Stimulated activated CD8-positive, alpha-beta memory T cell treated with anti-CD3 and anti-CD28 coated beads, Interleukin-12 subunit alpha, Interleukin-12 subunit beta, amount 100 ng/mL, for 24 hours (primary cell): ENCODE results near the gene SPARCL1.

Experiments used
- DNase-seq: peaks from one replicate; pipeline ENCODE4 v3.0.0-alpha.2; 2020; ENCODE audit errors: extremely low read depth

Gene SPARCL1

DNA sequence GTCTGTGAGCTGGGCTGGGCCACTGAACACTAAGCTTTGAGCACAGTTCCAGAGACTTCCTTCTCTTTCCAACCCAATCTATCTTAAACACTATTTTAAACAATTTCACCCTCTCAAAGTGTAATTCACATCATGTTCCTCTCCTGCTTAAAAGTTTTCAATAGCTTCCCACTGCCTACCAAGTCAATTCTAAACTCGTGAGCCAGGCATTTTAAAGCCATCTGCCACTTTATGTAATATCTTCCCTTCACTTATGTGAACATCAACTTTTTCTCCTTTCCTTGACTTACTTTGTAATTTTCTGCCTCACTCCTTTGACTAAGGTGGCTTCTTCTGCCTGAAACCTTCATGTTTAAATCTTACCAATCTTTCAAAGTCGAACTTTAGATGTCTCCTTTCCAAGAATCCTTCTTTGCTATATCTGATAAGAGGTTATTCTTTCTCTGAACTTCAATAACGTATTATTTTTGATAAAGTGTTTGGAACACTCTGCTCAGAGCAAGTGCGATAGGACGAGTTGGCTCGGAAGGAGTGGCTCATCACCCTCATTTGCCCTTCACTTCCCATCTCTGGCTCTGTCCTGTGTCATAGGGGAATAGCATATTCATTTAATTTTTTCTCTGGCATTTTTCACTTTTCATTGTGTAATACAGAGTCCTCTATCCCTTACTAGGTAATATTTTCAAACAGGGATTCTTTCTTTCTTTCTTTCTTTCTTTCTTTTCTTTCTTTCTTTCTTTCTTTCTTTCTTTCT is 13.0 kb upstream of the SPARCL1 start:
- DNase-seq, result no peak

DNA sequence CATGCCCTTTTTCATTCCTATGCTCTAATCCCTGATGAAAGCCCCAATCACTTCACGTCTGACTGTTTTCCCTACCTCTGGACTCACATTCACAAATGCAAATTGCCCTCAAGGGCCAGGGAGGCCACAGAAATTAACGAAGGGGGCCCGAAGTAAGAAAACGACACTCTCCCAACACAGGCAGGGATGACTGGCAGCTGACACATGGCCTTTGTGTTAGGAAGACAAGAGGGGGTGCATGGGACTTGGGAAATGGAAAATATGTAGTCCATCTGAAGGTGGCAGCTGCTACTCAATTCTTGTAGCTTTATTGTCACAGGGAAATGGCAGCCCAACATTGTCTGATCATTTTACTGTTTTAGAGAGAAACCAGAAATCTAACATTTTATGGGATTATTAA is 12.3 kb upstream of the SPARCL1 start:
- DNase-seq, result no peak

DNA sequence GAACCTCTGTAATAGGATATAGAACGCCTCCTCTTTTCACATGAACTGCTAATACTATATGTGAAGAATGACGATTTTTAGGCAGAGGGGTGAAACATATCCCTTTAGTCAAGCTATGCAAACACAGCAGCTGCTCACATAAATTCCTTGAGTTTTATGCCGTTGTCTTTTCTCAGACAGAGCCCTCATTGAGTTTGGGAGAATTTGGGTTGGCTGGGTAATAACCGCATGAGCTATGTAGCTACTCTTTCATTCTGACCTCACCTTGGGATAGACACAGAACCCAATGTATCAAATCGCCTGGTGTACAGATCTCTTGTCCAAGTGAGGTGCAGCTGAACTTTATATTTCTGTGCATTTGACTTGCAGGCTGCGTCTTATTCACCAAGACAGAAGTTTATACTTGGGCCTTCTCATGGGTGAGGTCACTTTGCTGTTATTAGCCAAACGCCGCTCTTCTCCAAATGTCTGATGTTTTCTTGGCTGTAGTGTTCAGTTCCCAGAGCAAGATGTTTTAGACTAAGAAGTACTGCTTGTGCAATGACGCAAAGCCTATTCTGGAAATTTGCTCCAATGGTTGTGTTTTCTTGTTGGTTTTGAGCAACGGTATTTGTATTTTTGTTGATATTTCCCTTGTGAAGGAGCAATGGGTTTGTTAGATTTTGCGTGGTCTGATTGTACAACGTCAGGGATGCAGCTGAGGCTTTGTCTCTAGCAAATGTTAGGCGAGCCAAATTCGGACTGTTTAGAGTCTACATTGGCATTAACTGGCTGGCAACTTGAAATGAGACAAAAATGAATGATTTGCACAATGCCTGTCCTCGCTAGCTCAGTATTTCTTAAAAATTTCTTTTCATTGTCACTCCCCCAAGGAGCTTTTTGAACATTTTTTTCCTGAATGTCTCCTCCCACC is 11.2 kb upstream of the SPARCL1 start:
- no peak for DNase-seq

DNA sequence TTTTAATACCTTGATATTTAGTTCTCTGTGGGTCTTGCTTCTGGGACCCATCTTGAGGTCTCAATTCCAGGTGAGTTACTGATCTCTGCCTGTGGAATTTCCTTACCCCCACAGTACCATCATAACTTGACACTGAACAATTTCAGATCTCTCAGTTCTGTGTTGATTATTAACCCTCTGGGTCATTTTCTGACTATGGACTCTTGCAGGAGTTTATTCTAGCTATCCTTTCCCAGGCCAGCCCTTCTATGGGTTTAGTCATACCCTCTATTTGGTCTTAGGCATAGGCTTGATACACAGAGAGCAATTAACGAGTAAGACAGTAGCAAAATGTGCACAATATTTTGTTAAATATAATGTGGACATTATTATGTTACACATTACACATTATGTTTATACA is 3.7 kb upstream of the SPARCL1 start:
- no peak for DNase-seq

DNA sequence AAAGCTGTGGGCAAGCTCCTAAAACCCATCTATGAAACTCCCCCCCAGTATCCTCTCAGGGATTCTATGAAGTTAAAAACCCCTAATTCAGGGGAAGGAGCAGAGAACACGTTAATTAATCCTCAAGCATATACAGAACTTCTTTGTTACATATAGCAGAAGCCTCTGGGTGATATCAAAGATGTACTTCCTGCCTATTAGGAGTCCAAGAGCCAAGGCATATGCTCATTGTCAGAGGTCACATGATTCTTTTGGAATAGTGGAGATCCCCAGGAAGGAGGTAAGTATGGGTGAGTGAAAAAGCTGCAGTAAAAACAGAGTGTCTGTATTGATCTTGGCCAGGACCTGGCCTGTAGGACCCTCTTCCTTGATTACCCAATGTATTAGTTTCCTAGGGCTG is 2.9 kb upstream of the SPARCL1 start:
- DNase-seq, result no peak

DNA sequence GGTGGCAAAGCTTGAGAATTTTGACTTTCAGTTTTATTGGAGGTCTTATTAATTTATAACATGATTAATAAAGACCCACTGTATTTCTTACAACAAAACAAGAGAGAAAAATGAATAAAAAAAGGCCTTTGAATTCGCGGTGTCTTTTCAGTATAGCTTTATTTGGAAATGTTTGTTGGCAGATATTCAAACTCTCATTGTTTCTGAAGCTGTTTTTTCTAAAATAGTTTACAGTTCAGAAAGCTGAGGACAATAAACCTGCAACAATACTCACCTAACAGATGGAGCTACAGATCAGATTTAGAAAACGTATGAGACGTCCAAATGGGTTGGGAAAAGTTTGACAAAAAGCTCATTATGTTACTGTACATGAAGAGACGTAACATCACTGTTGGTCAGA is 2.4 kb upstream of the SPARCL1 start:
- no peak for DNase-seq

DNA sequence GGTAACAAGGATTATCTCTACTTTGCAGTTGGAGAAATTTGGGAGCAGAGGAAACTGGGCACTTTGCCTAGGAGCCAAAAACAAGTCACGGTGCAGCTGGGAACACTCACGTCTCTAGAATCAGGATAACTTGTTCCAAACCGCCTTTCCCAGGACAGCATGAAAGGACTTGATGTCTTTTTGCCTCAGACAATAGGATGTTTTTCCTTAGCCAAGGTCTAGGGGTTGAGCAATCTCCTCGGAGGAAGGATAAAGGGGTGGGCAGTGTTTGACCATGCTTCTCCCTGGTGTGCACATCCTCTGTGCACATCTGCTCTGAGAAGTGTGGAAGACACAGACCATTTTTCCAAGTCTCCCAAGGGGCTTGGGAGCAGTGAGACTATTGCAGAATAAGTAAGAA is 1.7 kb upstream of the SPARCL1 start:
- DNase-seq, result no peak

DNA sequence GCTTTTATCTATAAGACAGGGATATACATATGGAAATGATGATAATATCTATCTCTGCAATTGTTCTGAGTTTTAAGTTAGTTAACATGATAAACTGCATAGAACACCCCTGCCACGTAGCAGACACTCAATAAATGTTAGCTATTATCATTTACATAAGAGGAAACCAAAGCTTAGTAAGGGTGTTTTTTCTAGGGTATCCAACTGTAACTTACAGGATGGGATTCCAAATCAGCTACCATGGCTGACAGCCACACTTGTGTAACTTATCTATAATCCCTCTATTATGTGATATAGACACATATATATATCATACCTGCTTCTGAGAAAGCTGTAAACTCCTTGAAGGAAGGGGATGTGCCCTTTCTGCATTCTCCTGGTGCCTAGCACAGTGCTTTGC is 1.1 kb upstream of the SPARCL1 start:
- DNase-seq, result no peak

DNA sequence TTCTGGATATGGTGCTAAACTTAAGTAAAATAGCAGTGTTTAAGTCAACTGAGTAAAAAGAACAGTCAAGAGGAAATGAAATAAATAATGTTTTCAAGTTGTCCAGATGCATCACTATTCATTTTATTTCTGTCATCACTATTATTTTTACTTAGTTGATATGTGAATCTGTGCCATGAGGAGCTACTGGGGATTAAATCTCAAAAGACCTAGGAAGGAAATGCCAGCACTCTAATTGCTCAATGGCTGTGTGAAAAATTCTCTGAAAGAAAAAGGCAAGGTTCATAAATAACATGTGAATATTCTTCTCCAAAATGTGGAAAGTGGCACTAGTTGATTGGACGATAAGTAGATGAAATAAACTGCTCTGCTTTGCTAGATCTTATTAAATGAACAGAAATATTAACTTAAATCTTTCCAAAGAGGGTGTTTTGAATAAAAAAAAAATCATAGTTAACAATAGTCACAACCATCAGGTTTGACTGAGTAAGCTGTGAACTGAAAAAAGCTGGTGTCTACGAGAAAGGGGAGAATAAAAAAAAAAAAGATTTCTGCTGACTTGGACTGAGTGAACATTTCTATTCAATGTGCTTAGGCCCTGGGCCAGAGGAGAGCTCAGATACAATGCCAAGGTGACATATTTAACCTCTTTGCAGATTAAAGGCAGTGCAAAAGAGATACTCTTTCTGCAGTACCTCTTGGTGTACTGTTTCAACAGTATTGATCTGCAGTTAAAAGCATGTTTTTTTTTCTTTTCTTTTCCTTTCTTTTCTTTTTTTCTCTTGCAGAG is 1.6 kb downstream of the SPARCL1 start:
- DNase-seq, result no peak

DNA sequence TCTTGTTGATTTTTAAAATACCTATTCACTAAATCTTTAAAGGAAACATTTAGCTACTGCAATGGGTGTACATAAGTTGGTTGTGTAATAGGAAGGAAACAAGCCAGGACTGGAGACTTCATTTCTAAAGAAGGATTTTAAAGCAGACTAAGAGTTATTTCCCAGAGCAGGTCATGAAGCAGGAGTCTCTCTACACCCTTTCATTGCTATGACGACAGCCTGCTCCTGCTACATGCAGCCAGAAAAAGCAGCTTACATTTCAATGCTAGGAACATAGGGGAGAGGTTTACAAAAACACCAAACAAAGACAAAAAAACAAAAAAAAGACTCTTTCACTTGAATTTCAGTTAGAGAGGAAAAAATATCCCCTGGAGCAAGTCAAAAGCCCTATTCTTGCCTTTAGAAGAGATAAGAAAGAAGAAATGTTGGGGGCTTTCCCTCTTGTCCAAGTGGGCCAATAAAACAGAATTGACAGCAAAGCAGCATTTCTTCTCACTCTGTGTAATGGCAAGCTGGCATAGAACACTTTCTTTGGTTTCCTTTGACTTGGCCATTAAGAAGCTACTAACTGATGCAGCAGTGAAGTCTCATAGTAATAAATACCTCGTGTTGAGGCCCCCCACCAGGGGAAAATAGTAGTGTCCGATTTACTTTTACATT is 3.4 kb downstream of the SPARCL1 start:
- DNase-seq, result no peak

DNA sequence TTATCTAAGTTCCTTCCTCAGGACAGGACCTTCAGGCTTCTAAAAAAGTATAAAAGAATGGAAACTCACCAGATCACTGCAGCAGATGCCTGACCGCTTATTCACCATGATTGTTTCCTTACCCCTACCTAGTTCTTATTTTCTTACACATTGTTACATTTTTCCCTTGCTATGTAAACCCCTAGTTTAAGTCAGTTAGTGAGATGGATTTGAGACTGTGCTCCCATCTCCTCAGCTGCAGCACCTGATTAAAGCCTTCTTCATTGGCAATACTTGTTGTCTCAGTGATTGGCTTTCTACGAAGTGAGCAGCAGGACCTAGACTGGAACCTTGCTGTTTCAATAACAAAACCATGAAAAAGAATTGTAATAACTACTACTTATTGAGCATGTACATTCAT is 4.7 kb downstream of the SPARCL1 start:
- no peak for DNase-seq

DNA sequence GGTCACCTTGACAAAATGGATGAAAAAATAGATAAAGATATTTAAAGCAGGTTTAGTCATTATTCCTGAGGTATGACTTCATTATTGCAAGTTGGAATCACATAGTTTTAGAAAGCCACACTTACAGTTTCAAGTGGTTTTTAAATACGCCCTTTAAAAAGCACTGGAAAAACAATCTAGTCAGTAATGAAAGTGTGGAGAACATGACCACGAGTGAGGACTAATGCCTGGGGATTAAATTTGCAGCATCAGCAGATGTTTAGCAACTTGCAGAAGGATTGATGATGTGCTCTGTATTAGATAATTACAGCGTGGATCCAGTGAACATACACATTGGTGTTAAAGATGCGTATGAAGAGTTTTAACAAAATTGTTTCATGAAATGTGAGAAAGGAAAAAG is 5.9 kb downstream of the SPARCL1 start:
- DNase-seq, result no peak

DNA sequence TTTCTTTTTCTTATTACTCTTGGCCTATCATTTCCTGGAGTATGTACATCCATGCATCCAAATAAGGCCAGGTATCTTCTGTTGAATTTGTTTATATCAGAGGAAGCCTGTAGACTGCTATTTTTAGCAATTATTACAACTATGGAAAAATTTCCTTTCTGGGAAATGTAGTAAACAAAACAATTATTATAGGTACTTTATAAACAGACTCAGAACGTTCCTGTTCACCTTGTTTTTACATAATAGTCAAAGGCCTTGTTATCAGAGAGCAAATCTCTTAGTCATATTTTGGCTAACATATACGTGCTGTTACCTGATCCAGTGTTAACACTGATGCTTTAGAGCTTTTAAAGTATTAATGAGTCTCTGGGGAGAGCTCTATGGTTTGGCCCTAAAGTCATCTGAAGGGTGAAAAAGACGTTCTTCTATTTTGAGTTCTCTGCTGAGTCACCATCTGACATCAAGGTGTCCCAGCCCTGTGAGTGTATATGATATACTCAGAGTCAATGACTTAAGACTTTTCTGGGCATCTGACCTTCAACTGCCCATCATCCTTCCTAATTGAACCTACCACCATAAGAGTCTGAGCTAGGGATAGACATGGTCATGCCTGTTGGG is 7.3 kb downstream of the SPARCL1 start:
- DNase-seq, result no peak

DNA sequence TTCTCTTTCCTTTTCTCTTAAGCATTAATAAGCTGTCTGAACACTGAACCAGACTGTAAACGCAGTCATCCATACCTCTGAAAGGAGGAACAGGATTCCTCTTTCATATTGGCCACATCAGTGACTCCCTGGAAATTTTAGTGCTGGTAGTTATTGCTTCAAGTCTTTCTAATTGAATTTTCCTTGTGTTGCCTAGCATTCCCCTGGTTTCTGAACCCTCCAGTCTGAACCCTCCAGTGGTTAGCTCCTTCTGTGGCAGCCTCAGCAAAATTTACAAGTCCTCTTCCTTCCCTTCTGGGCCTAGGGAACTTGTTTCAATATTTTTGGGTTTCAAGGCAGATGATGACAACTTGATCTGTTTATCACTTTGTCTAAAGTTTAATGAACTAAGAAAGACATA is 7.9 kb downstream of the SPARCL1 start:
- DNase-seq, result no peak

DNA sequence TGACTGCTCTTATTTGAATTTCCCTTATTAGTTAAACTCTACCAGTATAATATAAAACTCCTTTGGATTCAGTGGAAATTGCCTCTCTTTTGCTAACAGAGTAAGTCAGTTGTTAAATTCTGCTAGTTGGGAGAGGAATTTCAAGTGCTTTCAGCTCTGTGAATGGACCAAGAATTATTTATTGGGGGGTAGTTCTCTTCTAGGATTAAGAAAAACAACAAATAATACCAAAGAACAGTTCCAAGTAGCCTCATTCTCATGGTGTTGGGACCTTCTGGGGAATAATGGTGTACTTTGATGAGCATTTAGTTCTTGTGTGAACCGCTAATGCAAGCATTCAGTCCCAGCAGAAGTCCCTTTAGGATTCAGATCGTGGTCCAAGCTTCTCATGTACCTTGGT is 11.6 kb downstream of the SPARCL1 start:
- DNase-seq, result no peak

DNA sequence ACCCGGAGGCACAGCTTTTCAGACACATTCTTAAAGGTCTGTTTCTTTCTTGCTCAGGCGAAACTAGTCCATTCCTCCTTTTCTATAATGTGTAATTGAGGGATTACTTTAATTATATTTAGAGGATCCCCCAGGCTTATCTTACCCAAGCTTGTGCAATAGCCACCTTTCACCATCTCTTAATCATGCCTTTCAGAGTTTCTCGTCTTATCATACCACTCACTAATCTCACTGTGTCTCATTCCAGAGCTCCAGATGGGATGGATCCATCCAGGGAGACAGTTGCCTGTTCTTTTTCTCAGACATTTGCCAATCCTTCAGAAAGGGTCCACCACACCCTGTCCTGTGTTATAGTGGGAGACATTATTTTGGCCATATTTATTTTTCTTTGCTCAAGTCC is 12.5 kb downstream of the SPARCL1 start:
- no peak for DNase-seq

DNA sequence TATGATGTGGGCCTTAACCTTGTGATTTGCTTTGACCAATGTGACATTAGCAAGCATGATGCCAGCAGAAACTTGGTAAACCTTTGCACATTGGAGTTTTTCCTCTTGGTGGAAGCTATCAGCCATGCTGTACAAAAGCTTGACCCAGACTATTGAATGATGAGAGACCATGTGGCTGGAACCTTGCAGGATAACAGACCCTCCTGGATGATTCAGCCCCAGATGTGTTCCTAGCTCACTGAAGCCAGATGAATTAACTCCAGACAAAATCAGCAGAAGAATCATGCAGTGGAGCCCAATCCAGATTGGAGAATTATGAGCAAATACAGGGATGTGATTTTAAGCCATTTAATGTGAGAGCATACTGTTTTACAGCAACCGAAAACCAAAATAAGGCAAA is 16.8 kb downstream of the SPARCL1 start:
- DNase-seq, result no peak

DNA sequence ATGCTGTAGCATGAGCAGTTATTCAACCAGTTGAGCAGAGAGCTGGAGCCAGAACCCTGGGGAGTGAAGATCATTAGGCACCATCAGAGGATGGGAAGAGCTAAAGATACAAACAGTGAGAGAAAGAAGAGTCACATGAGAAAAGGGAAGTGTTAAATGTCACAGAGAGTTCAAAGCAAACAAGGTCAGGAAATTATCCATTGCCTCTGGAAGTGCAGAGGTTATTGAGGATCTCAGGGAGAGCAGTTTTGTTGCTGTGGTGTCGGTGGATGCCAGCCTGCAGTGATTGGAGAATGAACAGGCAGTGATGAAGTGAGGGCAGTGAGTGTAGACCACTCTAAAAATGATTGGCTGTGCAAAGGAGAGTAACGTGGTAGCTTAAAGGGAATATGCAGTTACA is 17.7 kb downstream of the SPARCL1 start:
- no peak for DNase-seq

DNA sequence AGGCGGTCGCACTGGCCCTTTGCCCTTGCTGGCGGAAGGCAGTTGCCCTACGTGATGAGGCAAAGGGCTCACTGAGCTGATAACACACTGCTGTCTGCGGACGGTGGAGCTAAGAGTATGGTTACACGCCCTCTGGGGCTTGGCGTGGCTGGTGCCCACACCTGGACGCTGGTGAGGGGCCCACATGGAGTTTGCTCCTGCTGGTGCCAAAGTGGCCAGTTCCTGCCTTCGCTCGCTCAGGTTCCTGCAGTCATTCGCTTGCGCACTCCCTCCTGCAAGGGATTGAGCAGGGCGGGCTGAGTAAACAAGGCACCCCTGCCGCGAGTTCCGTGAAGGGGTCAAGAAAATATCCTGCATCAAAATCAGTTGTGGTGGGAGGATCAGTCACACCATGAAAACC is 18.4 kb downstream of the SPARCL1 start:
- DNase-seq, result no peak

DNA sequence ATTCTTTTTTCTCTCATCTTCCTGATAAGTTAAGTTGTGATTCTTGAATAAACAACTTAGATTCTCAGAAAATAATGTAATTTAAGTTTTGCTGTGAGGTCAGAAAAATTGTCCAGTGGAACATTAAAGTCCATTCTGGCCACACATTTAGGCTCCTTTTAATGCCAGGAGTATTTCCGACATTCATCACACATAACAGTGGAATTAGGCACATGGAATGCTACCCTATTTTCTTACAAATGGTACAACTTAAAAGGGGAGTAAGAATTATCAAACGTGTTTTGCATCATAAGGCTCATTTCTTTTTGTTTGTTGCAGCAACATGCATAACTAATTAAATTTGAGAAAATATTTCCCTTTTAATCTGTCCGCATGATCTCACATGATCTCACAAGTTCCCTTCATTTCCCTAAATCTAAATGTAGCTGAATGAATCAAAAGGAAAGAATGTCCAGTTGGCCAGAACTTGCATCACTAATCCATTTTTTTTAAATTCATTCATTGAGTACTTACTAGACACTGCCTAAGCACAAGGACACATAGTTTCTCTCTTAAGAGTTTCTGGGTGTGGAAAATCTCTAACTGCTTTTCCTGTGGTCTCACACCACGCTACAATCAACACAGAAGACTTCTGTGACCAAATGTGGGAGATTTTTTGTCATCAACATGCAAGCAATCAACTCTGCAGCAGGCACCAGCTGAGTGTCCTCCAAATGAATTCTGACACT is 22.0 kb downstream of the SPARCL1 start:
- DNase-seq, result no peak

DNA sequence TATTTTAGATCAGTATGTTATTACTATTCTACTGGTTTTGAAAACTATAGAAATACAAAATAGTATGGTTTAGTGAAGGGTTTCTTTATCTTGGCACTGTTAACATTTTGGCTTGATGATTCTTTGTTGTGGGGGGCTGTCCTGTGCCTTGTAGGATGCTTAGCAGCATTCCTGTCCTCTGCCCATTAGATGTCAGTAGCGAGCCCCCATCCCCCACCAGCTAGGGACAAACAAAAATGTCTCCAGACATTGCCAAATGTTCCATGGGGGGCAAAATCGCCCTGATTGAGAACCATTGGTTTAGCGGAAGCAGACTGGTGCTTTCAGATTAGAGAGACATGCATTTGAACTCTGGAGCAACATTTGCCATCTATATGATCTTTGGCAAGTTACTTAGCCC is 23.3 kb downstream of the SPARCL1 start:
- no peak for DNase-seq
